ENCODE data around the gene PLEKHM3.

PLEKHM3 gene

DNA sequence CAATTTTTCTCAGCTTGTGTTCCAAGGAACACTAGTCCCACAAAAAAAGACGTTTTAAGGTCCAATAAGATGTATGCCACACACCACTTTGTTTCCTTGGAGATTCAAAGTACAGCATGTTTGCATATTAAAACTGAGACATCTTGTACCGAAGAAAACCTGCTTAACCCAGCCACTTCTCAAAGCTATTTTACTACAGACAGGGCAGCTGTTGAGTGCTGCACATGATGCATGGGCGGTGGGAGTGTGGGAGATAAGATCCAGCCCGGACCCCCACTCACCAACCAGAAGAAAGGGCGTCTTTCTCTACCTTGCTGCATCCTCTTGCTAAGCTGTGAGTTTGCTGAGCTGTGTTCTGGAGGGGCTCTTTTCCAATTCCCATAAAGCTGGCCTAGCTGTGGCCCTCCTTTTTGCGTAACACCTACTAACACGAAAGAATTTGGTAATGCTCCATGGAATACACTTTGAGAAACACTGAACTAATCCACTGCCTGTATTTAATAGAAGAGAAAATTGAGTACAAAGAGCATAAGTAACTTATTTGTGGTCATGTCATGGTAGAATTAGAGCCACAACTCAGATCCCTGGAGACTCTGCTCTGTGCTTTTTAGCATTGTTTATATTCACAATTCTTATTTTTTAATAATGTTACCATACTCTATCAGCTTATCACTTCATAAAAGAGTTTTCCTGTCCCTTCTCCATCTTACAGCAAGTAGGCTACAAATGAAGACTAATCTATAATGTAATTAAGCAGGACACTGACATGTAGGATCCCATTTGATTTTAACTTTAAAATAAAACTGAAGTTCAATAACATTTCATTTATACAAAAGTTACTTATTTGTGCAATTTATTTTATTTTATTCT is 90.0 kb downstream of the PLEKHM3 start:
- no peaks in the 10 kb centered on the region for H3K4me1 ChIP-seq (ENCODE audit: control insufficient read depth, insufficient read depth, low read length)
- no peaks in the 10 kb centered on the region for H3K27me3 ChIP-seq (ENCODE audit: control insufficient read depth in 1 of 2, insufficient read depth in 2 of 2, low read length in 2 of 2)
- no peak overlapping the region for H3K4me3 ChIP-seq (ENCODE audit: low read length in 2 of 2)
- H3K9ac ChIP-seq (ENCODE audit: low read length in 2 of 2) = no peak overlapping the region
- H3K36me3 ChIP-seq (ENCODE audit: control insufficient read depth in 2 of 2, insufficient read depth in 2 of 2, low read length in 2 of 2) = no peaks in the 10 kb centered on the region
- H3K27ac ChIP-seq (ENCODE audit: low read length) = no peak overlapping the region
- no peaks in the 10 kb centered on the region for H3K9me3 ChIP-seq (ENCODE audit: control insufficient read depth in 2 of 2, low read length in 2 of 2)

GRCh38 chr2:207934720-207935119 is 90.6 kb downstream of the PLEKHM3 start:
- Histone ChIP-seq H3K9ac (ENCODE audit: low read length in 2 of 2) (no peak overlapping the region), H3K36me3 (ENCODE audit: control insufficient read depth in 2 of 2, insufficient read depth in 2 of 2, low read length in 2 of 2) (no peaks in the 10 kb centered on the region), H3K27ac (ENCODE audit: low read length) (no peak overlapping the region), H3K4me3 (ENCODE audit: low read length in 2 of 2) (no peak overlapping the region), H3K27me3 (ENCODE audit: control insufficient read depth in 1 of 2, insufficient read depth in 2 of 2, low read length in 2 of 2) (no peaks in the 10 kb centered on the region), H3K4me1 (ENCODE audit: control insufficient read depth, insufficient read depth, low read length) (no peaks in the 10 kb centered on the region), H3K9me3 (ENCODE audit: control insufficient read depth in 2 of 2, low read length in 2 of 2) (no peaks in the 10 kb centered on the region)

DNA sequence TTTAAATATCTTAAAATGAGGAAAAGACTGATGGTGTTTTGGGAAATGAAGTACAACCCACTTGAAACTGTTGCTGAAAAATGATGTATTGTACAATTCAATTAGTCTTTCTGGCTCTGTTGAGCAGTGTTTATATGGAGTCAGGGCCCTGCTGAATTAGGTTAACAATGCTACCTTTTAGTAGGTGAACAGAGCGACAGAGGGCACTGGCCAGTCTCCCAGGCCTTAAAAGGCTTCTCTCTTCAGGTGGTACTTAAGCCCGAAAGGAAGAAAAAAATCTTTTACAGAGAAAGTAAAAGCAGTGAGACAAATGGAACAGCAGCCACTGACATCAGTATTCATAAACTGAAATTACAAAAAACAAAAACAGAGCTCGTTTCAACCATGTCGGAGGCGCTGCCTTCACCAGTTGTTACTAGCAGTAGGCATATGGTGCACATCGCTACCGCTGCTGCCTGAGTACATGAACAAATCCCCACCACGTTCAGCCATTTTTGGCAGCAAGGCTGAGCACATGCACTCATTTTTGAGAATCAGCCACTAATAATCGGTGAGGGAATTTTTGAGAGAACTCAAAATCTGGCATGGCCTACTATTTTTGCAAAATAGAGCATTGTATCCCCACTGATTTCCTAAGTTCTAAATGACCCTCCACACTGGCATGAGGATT is 91.8 kb downstream of the PLEKHM3 start:
- peak overlapping the region; percentile 33 for H3K27ac ChIP-seq (ENCODE audit: low read length)
- no peaks in the 10 kb centered on the region for H3K4me1 ChIP-seq (ENCODE audit: control insufficient read depth, insufficient read depth, low read length)
- H3K9ac ChIP-seq (ENCODE audit: low read length in 2 of 2) = peak overlapping the region; percentile 6 to 18
- no peaks in the 10 kb centered on the region for H3K27me3 ChIP-seq (ENCODE audit: control insufficient read depth in 1 of 2, insufficient read depth in 2 of 2, low read length in 2 of 2)
- no peak overlapping the region for H3K4me3 ChIP-seq (ENCODE audit: low read length in 2 of 2)
- no peaks in the 10 kb centered on the region for H3K9me3 ChIP-seq (ENCODE audit: control insufficient read depth in 2 of 2, low read length in 2 of 2)
- no peaks in the 10 kb centered on the region for H3K36me3 ChIP-seq (ENCODE audit: control insufficient read depth in 2 of 2, insufficient read depth in 2 of 2, low read length in 2 of 2)

- Histone ChIP-seq H3K4me1 (ENCODE audit: control insufficient read depth, insufficient read depth, low read length) (peaks cover 6% of the 10 kb centered on the region), H3K9me3 (ENCODE audit: control insufficient read depth in 2 of 2, low read length in 2 of 2) (no peaks in the 10 kb centered on the region), H3K4me3 (ENCODE audit: low read length in 2 of 2) (no peak overlapping the region), H3K36me3 (ENCODE audit: control insufficient read depth in 2 of 2, insufficient read depth in 2 of 2, low read length in 2 of 2) (no peaks in the 10 kb centered on the region), H3K27ac (ENCODE audit: low read length) (no peak overlapping the region), H3K9ac (ENCODE audit: low read length in 2 of 2) (no peak overlapping the region), H3K27me3 (ENCODE audit: control insufficient read depth in 1 of 2, insufficient read depth in 2 of 2, low read length in 2 of 2) (no peaks in the 10 kb centered on the region)
Measured at GRCh38 chr2:207932106-207932505, 93.2 kb downstream of the PLEKHM3 start.

DNA sequence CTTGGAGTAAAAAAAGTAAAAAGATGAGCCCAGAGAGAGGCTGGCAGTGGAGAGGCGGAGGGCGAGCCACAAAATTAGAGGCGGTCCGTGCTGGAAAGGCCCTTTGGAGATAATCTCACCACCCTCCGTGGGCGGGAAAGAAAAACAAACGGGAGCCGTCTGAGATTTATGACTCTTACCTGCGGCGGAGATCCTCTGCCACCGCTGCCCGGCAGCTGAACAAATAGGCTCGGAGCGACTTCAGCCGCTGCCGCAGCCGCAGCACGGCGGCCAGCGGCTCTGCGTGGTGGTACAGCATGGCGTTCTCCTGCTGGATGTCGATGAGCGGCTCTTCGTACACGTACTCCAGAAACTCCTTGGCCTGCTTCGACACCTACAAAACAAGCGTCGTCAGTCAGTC is 94.6 kb downstream of the PLEKHM3 start:
- Histone ChIP-seq H3K4me3 (ENCODE audit: low read length in 2 of 2) (peak overlapping the region; percentile 57 to 64), H3K9ac (ENCODE audit: low read length in 2 of 2) (peak overlapping the region; percentile 79 to 86), H3K27ac (ENCODE audit: low read length) (peak overlapping the region; percentile 90), H3K36me3 (ENCODE audit: control insufficient read depth in 2 of 2, insufficient read depth in 2 of 2, low read length in 2 of 2) (no peaks in the 10 kb centered on the region), H3K9me3 (ENCODE audit: control insufficient read depth in 2 of 2, low read length in 2 of 2) (no peaks in the 10 kb centered on the region), H3K4me1 (ENCODE audit: control insufficient read depth, insufficient read depth, low read length) (peaks cover 13% of the 10 kb centered on the region), H3K27me3 (ENCODE audit: control insufficient read depth in 1 of 2, insufficient read depth in 2 of 2, low read length in 2 of 2) (no peaks in the 10 kb centered on the region)

DNA sequence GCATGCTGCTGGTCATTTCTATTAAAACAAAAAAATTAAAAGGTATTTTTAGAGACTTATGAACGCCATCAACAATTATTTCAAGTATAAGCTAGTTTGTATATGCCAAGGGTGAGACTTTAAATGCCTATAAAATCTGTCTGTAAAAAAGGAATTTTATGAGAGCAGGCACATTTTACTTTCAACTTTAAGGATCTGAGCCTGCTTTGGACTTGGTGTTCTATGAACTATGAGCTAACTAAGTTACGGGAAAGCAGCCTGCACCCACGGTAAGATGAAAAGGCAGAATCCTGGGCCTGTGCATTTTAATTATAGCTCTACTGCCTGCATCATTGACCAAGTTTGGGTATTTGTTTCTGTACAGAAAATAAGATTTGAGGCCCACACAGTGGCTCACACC is 95.4 kb downstream of the PLEKHM3 start:
- Histone ChIP-seq H3K4me3 (ENCODE audit: low read length in 2 of 2) (no peak overlapping the region), H3K27ac (ENCODE audit: low read length) (peak overlapping the region; percentile 63), H3K4me1 (ENCODE audit: control insufficient read depth, insufficient read depth, low read length) (peaks cover 13% of the 10 kb centered on the region), H3K27me3 (ENCODE audit: control insufficient read depth in 1 of 2, insufficient read depth in 2 of 2, low read length in 2 of 2) (no peaks in the 10 kb centered on the region), H3K36me3 (ENCODE audit: control insufficient read depth in 2 of 2, insufficient read depth in 2 of 2, low read length in 2 of 2) (no peaks in the 10 kb centered on the region), H3K9me3 (ENCODE audit: control insufficient read depth in 2 of 2, low read length in 2 of 2) (no peaks in the 10 kb centered on the region), H3K9ac (ENCODE audit: low read length in 2 of 2) (peak overlapping the region in 1 of 2 donors; percentile 86)

GRCh38 chr2:207928079-207928478 is 97.2 kb downstream of the PLEKHM3 start:
- Histone ChIP-seq H3K9ac (ENCODE audit: low read length in 2 of 2) (peak overlapping the region in 1 of 2 donors; percentile 35), H3K9me3 (ENCODE audit: control insufficient read depth in 2 of 2, low read length in 2 of 2) (no peaks in the 10 kb centered on the region), H3K27ac (ENCODE audit: low read length) (peak overlapping the region; percentile 31), H3K36me3 (ENCODE audit: control insufficient read depth in 2 of 2, insufficient read depth in 2 of 2, low read length in 2 of 2) (no peaks in the 10 kb centered on the region), H3K27me3 (ENCODE audit: control insufficient read depth in 1 of 2, insufficient read depth in 2 of 2, low read length in 2 of 2) (no peaks in the 10 kb centered on the region), H3K4me1 (ENCODE audit: control insufficient read depth, insufficient read depth, low read length) (peaks cover 13% of the 10 kb centered on the region), H3K4me3 (ENCODE audit: low read length in 2 of 2) (no peak overlapping the region)

DNA sequence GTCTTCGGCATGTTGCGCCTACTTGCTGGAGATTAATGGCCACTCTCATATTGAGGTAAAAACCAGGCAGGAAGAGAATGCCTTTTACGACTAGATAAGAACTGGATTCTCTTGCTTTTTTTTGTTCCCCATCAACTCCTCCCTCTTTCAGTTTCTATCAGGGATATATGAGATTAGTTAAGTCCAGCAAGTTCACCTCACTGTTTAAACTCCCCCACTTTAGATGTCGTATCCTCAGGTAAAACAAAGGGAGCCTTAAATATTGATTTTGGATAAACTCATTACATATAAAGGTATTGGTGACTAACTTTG is 98.4 kb downstream of the PLEKHM3 start:
- H3K9ac ChIP-seq (ENCODE audit: low read length in 2 of 2) = peak overlapping the region; percentile 14 to 72
- H3K36me3 ChIP-seq (ENCODE audit: control insufficient read depth in 2 of 2, insufficient read depth in 2 of 2, low read length in 2 of 2) = no peaks in the 10 kb centered on the region
- peaks cover 13% of the 10 kb centered on the region for H3K4me1 ChIP-seq (ENCODE audit: control insufficient read depth, insufficient read depth, low read length)
- no peaks in the 10 kb centered on the region for H3K9me3 ChIP-seq (ENCODE audit: control insufficient read depth in 2 of 2, low read length in 2 of 2)
- H3K27me3 ChIP-seq (ENCODE audit: control insufficient read depth in 1 of 2, insufficient read depth in 2 of 2, low read length in 2 of 2) = no peaks in the 10 kb centered on the region
- peak overlapping the region; percentile 81 for H3K27ac ChIP-seq (ENCODE audit: low read length)
- H3K4me3 ChIP-seq (ENCODE audit: low read length in 2 of 2) = peak overlapping the region in 1 of 2 donors; percentile 30

DNA sequence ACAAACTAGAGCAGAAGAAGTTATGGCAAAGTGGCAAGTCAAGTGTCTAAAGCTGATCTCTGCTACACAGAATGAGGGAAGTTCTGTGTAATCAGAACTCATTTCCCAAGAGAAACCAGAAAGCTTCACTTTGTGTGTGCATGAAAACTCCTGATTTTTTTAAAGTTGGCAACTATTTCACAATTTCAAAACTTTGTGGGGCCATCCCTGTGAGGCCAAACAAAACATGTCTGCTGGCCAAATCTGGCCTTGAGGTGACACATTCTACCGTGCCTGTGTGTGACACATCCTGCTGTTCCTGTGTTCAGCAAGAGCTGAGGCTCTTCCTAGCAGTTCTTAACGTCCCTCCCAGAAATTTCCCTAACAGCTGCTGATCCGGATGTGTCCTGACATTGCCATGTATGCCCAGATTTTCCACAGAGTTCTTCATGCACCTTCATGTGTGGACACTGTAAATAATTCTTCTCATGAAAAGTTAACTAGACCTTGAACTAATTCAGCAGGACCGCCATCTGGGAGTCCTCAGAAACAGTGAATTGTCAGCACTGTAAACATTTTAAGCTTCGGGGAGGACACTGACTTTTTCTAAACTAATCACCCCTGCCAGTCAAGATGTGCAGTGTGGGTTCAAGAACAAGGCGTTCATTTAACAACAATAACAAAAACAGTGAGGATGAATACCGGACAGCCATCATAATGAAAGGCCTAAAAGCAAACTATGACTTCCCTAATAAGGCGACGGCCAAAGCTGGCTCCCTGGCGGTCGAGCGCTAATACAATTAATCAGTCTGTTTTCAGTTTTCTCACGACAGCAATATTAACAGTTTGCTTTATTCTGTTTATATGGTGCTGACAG is 99.0 kb downstream of the PLEKHM3 start:
- H3K27me3 ChIP-seq (ENCODE audit: control insufficient read depth in 1 of 2, insufficient read depth in 2 of 2, low read length in 2 of 2) = no peaks in the 10 kb centered on the region
- peak overlapping the region; percentile 14 to 72 for H3K9ac ChIP-seq (ENCODE audit: low read length in 2 of 2)
- H3K4me1 ChIP-seq (ENCODE audit: control insufficient read depth, insufficient read depth, low read length) = peaks cover 13% of the 10 kb centered on the region
- H3K4me3 ChIP-seq (ENCODE audit: low read length in 2 of 2) = peak overlapping the region in 1 of 2 donors; percentile 30
- H3K27ac ChIP-seq (ENCODE audit: low read length) = peak overlapping the region; percentile 81
- no peaks in the 10 kb centered on the region for H3K36me3 ChIP-seq (ENCODE audit: control insufficient read depth in 2 of 2, insufficient read depth in 2 of 2, low read length in 2 of 2)
- H3K9me3 ChIP-seq (ENCODE audit: control insufficient read depth in 2 of 2, low read length in 2 of 2) = no peaks in the 10 kb centered on the region

DNA sequence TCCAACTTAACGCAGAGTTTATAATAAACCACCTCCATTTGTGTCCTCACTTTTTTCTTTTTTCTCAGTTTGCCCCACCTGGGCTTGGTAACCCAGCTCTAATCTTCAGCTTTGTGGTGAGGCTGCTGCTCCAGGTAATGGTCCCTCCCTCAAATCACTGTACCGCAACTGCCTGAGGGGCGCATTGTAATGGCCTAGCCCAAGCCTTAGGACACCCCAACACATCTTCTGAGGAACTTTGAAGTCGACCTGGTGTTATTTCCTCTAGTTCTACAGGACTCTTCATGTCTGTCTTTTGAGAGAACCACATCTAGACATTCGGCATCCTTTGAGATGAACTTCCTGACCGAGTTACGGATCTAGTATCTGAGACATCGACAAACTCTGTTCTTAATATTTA is 99.7 kb downstream of the PLEKHM3 start:
- Histone ChIP-seq H3K27me3 (ENCODE audit: control insufficient read depth in 1 of 2, insufficient read depth in 2 of 2, low read length in 2 of 2) (no peaks in the 10 kb centered on the region), H3K9ac (ENCODE audit: low read length in 2 of 2) (peak overlapping the region in 1 of 2 donors; percentile 44), H3K36me3 (ENCODE audit: control insufficient read depth in 2 of 2, insufficient read depth in 2 of 2, low read length in 2 of 2) (no peaks in the 10 kb centered on the region), H3K4me3 (ENCODE audit: low read length in 2 of 2) (no peak overlapping the region), H3K4me1 (ENCODE audit: control insufficient read depth, insufficient read depth, low read length) (peaks cover 16% of the 10 kb centered on the region), H3K27ac (ENCODE audit: low read length) (peak overlapping the region; percentile 81), H3K9me3 (ENCODE audit: control insufficient read depth in 2 of 2, low read length in 2 of 2) (no peaks in the 10 kb centered on the region)
